Naive B cell (primary cell): ENCODE results near the gene ZBTB45. TPM values are rescaled to one million over a fixed set of nuclear protein-coding genes. Genes with fewer than 3 reads are reported as not detected.

Source experiments
- ATAC-seq, 2 donors: fragments of 150-1000 bp; cut with Tn5 transposase; 2 replicates each; pipeline ENCODE4 v1.10.0; 2021; ENCODE audit warnings: low read depth in 2 of 2, mild to moderate bottlenecking in 2 of 2, moderate library complexity in 2 of 2
- DNase-seq: peaks from one replicate; pipeline ENCODE4 v3.0.0; 2022
- H3K27ac Mint-ChIP-seq, 6 donors: one replicate each; pipeline ENCODE4 v1.8.0; 2020 to 2022; ENCODE audit warnings: mild to moderate bottlenecking in 6 of 6, mixed read lengths in 6 of 6, moderate library complexity in 5 of 6, inconsistent platforms in 2 of 6
- H3K27me3 Mint-ChIP-seq, 3 donors: one replicate each; pipeline ENCODE4 v1.8.0; 2021 to 2022; ENCODE audit warnings: mixed read lengths in 3 of 3, mild to moderate bottlenecking in 1 of 3
- H3K36me3 Mint-ChIP-seq, 2 donors: one replicate each; pipeline ENCODE4 v1.8.0; 2020 to 2022; ENCODE audit warnings: mixed read lengths in 2 of 2, inconsistent platforms in 1 of 2, mild to moderate bottlenecking in 1 of 2
- H3K4me1 Mint-ChIP-seq, 3 donors: one replicate each; pipeline ENCODE4 v1.8.0; 2020 to 2022; ENCODE audit warnings: mixed read lengths in 3 of 3, inconsistent platforms in 1 of 3, mild to moderate bottlenecking in 1 of 3, moderate library complexity in 1 of 3
- H3K4me3 Mint-ChIP-seq, 8 donors: one replicate each; pipeline ENCODE4 v1.8.0; 2020 to 2022; ENCODE audit warnings: mild to moderate bottlenecking in 8 of 8, mixed read lengths in 8 of 8, moderate library complexity in 8 of 8, inconsistent platforms in 2 of 8
- H3K9me3 Mint-ChIP-seq, 7 donors: one replicate each; pipeline ENCODE4 v1.8.0; 2020 to 2022; ENCODE audit warnings: mixed read lengths in 7 of 7, mild to moderate bottlenecking in 5 of 7, inconsistent platforms in 2 of 7, moderate library complexity in 1 of 7
- polyA plus RNA-seq, 6 donors: library from polyadenylated mRNA; unstranded; fragments of 300-500 nt; fragmentation: Illumina TruSeq; gene quantifications; one replicate each; pipeline ENCODE4 v1.2.3, GENCODE V29; 2021; ENCODE audit warnings: low read depth in 6 of 6

Gene ZBTB45
- polyA plus RNA-seq, 6 donors from 2014 or later, result 3.3 to 6.8 (median 4.8) TPM

GRCh38 chr19:58469241-58470013, 50.2 kb downstream of the ZBTB45 start:
- Mint-ChIP-seq H3K36me3 (no peaks in the 10 kb centered on the region), H3K27me3 (no peaks in the 10 kb centered on the region), H3K4me3 (peak overlapping the region in 6 of 8 donors; percentile 5 to 94 (median 73)), H3K9me3 (no peaks in the 10 kb centered on the region), H3K27ac (no peak overlapping the region), H3K4me1 (peaks cover 19 to 40% (median 19%) of the 10 kb centered on the region in 3 donors)
- no peak for DNase-seq
- ATAC-seq, result no peak

GRCh38 chr19:58468216-58468839, 51.3 kb downstream of the ZBTB45 start:
- Mint-ChIP-seq H3K27me3 (no peaks in the 10 kb centered on the region), H3K36me3 (no peaks in the 10 kb centered on the region), H3K27ac (peak overlapping the region in 4 of 6 donors; percentile 57 to 86 (median 76)), H3K4me1 (peaks cover 19 to 41% (median 19%) of the 10 kb centered on the region in 3 donors), H3K9me3 (no peaks in the 10 kb centered on the region), H3K4me3 (peak overlapping the region; percentile 43 to 94 (median 86))
- no peak for ATAC-seq
- no peak for DNase-seq

GRCh38 chr19:58466760-58467589, 52.6 kb downstream of the ZBTB45 start, which contains the start of gene ZNF324:
TSS of gene ZNF324 (plus strand) at chr19:58467080. CDS start at chr19:58469186, 2,106 bp downstream.
- Mint-ChIP-seq H3K4me1 (peaks cover 19 to 41% (median 19%) of the 10 kb centered on the region in 3 donors), H3K27me3 (no peaks in the 10 kb centered on the region), H3K36me3 (no peaks in the 10 kb centered on the region), H3K4me3 (peak within 1 kb of the TSS; percentile 84 to 94 (median 88)), H3K27ac (peak within 1 kb of the TSS; percentile 67 to 95 (median 80)), H3K9me3 (no peaks in the 10 kb centered on the region)
- DNase-seq (peak; percentile 95), ATAC-seq (peak; percentile 96 to 97)

- peaks cover 19 to 41% (median 19%) of the 10 kb centered on the region in 3 donors for H3K4me1 Mint-ChIP-seq
These were observed 53.4 kb downstream of the ZBTB45 start for GRCh38 chr19:58466089-58466759.

More at GRCh38 chr19:58466089-58466759, 53.4 kb downstream of the ZBTB45 start:
- H3K4me3 Mint-ChIP-seq, result peak overlapping the region; percentile 84 to 93 (median 88)
- H3K27me3 Mint-ChIP-seq, result no peaks in the 10 kb centered on the region
- peak overlapping the region in 3 of 6 donors; percentile 74 to 91 (median 86) for H3K27ac Mint-ChIP-seq
- DNase-seq (no peak), ATAC-seq (peak; percentile 3 to 8)
- H3K36me3 Mint-ChIP-seq, result no peaks in the 10 kb centered on the region
- H3K9me3 Mint-ChIP-seq, result no peaks in the 10 kb centered on the region

Other genes with a start within 250 kb of the ZBTB45 start
- gene ZNF8, start 240.9 kb downstream of the ZBTB45 start, polyA plus RNA-seq, result 1 to 10 TPM in 1 of 6 donors, under 1 TPM in 4, not detected in 1; 0.21 to 1.0 (median 0.70) TPM
- 10 to 100 TPM; 47.2 to 88.7 (median 74.6) TPM for gene ERVK3-1, start 214.4 kb downstream of the ZBTB45 start, polyA plus RNA-seq
- 1 to 10 TPM in 5 of 6 donors, not detected in 1; 1.5 to 5.2 (median 2.1) TPM for gene ZSCAN22, start 192.8 kb downstream of the ZBTB45 start, polyA plus RNA-seq
- gene A1BG, start 166.3 kb downstream of the ZBTB45 start, polyA plus RNA-seq, result 10 to 100 TPM; 30.6 to 68.3 (median 50.9) TPM
- 1 to 10 TPM in 3 of 6 donors, under 1 TPM in 3; 0.23 to 2.3 (median 1.5) TPM for gene ZNF497, start 157.1 kb downstream of the ZBTB45 start, polyA plus RNA-seq
- gene ZNF837, start 138.8 kb downstream of the ZBTB45 start, polyA plus RNA-seq, result 10 to 100 TPM in 2 of 6 donors, 1 to 10 TPM in 4; 7.5 to 13.5 (median 8.5) TPM
- gene RPS5, start 132.5 kb downstream of the ZBTB45 start, polyA plus RNA-seq, result 1,000 to 10,000 TPM; 1,545 to 2,332 (median 1,783) TPM
- gene RNF225, start 124.2 kb downstream of the ZBTB45 start, polyA plus RNA-seq, result not detected
- gene ZNF584, start 111.2 kb downstream of the ZBTB45 start, polyA plus RNA-seq, result 1 to 10 TPM; 3.6 to 6.2 (median 4.5) TPM
- gene ZNF132, start 79.7 kb downstream of the ZBTB45 start, polyA plus RNA-seq, result 1 to 10 TPM in 5 of 6 donors, not detected in 1; 2.1 to 3.8 (median 3.2) TPM
- gene ZNF324B, start 68.2 kb downstream of the ZBTB45 start, polyA plus RNA-seq, result 1 to 10 TPM in 5 of 6 donors, under 1 TPM in 1; 0.96 to 3.7 (median 2.4) TPM
- gene ZNF324, start 52.7 kb downstream of the ZBTB45 start, polyA plus RNA-seq, result 10 to 100 TPM in 5 of 6 donors, 1 to 10 TPM in 1; 8.5 to 30.0 (median 14.4) TPM
- 1 to 10 TPM; 4.1 to 6.2 (median 5.0) TPM for gene ZNF446, start 43.5 kb downstream of the ZBTB45 start, polyA plus RNA-seq
- 10 to 100 TPM; 12.0 to 17.8 (median 12.7) TPM for gene SLC27A5, start 7.8 kb downstream of the ZBTB45 start, polyA plus RNA-seq
- 100 to 1,000 TPM in 1 of 6 donors, 10 to 100 TPM in 5; 25.7 to 100 (median 50.8) TPM for gene TRIM28, start 24.3 kb upstream of the ZBTB45 start, polyA plus RNA-seq
- gene CHMP2A, start 35.3 kb upstream of the ZBTB45 start, polyA plus RNA-seq, result 100 to 1,000 TPM; 109 to 169 (median 122) TPM
- 10 to 100 TPM; 10.8 to 24.2 (median 16.8) TPM for gene UBE2M, start 38.8 kb upstream of the ZBTB45 start, polyA plus RNA-seq
- gene MZF1, start 53.5 kb upstream of the ZBTB45 start, polyA plus RNA-seq, result 10 to 100 TPM in 2 of 6 donors, 1 to 10 TPM in 4; 6.6 to 14.8 (median 9.3) TPM